Breast epithelium (tissue), 4 donors: Measurements from ENCODE around the gene IGSF6. TPM values are rescaled to one million over a fixed set of nuclear protein-coding genes. Genes with fewer than 3 reads are reported as not detected.
A peak's percentile ranks its signal among the peaks of the same experiment; 100 is the strongest.

ENCODE experiments used
- DNase-seq, 2 donors: peaks; one replicate each; pipeline ENCODE4 v3.0.0-alpha.2; 2019; ENCODE audit warnings: low spot score in 2 of 2
- H3K27ac ChIP-seq, 2 donors: fragments of 200-600 bp; sonication (generic) in 1 of 2; one replicate each; pipeline ENCODE4 v1.5.1; 2016 to 2019; ENCODE audit warnings: mild to moderate bottlenecking in 1 of 2
- H3K27me3 ChIP-seq, 2 donors: fragments of 200-600 bp; sonication (generic) in 1 of 2; one replicate each; pipeline versions ENCODE4 v1.5.1 to v1.6.0; 2017 to 2019; ENCODE audit warnings: control low read depth in 1 of 2, mild to moderate bottlenecking in 1 of 2
- H3K36me3 ChIP-seq: fragments of 200-600 bp; one replicate; pipeline ENCODE4 v1.5.1; 2019
- H3K4me1 ChIP-seq, 2 donors: fragments of 200-600 bp; sonication (generic); one replicate each; pipeline ENCODE4 v1.5.1; 2016 to 2019; ENCODE audit warnings: control low read depth in 1 of 2
- H3K4me3 ChIP-seq, 3 donors: fragments of 200-600 bp; sonication (generic); 1 replicate in 2 of 3; 2 replicates in 1 of 3; pipeline ENCODE4 v1.5.1; 2016 to 2019; ENCODE audit warnings: mild to moderate bottlenecking in 3 of 3, moderate library complexity in 2 of 3
- H3K9me3 ChIP-seq, 2 donors: fragments of 200-600 bp; sonication (generic) in 1 of 2; one replicate each; pipeline ENCODE4 v1.5.1; 2016 to 2019; ENCODE audit warnings: control low read depth in 1 of 2
- CTCF ChIP-seq, 3 donors: fragments of 450-650 bp; IDR thresholded peaks; one replicate each; pipeline ENCODE4 v1.5.1; 2016 to 2017; ENCODE audit warnings: antibody characterized with exemption in 3 of 3, mild to moderate bottlenecking in 3 of 3, moderate library complexity in 3 of 3
- POLR2A ChIP-seq: fragments of 450-650 bp; IDR thresholded peaks from one replicate; pipeline ENCODE4 v1.6.1; 2016; ENCODE audit warnings: antibody characterized with exemption, mild to moderate bottlenecking, moderate library complexity
- POLR2AphosphoS5 ChIP-seq, 3 donors: sonication (generic); formaldehyde crosslinking; IDR thresholded peaks; one replicate each; pipeline ENCODE4 v1.6.1; 2017; ENCODE audit warnings: antibody characterized with exemption in 3 of 3
- intact Hi-C: fragments of 100-400 bp; cut with DNase I; formaldehyde crosslinking; loops from one replicate; pipeline ENCODE4 v1.15.1; 2023; ENCODE audit warnings: low total_unique reads
- total RNA-seq, 3 donors: library from RNA; depleted of rRNA; stranded (reverse); fragments of >200 nt; gene quantifications; one replicate each; pipeline ENCODE4 v1.1.0, GENCODE V29; 2016

IGSF6 gene
- total RNA-seq, 3 donors from 2014 or later = 0.33 to 13.2 (median 6.7) TPM

- DNase-seq = no peak
- Histone ChIP-seq H3K4me3 (no peak overlapping the region), H3K4me1 (no peaks in the 10 kb centered on the region), H3K36me3 (no peaks in the 10 kb centered on the region), H3K9me3 (no peaks in the 10 kb centered on the region), H3K27me3 (no peaks in the 10 kb centered on the region), H3K27ac (peak overlapping the region; percentile 37 to 65)
- intact Hi-C loops = no loop called here
- TF ChIP-seq POLR2AphosphoS5 (IDR thresholded peaks at IDR 0.05) (peak in 1 of 3 donors; percentile 40), CTCF (IDR thresholded peaks at IDR 0.05) (no peak)
These were observed 25.6 kb downstream of the IGSF6 start for GRCh38 chr16:21626659-21627277.

GRCh38 chr16:21625026-21625425 is 27.4 kb downstream of the IGSF6 start:
- TF ChIP-seq CTCF (IDR thresholded peaks at IDR 0.05) = no peak
- TF ChIP-seq POLR2AphosphoS5 (IDR thresholded peaks at IDR 0.05) = no peak
- no peak for TF ChIP-seq POLR2A
- intact Hi-C loops = no loop called here
- Histone ChIP-seq H3K27ac (no peak overlapping the region), H3K36me3 (no peaks in the 10 kb centered on the region), H3K27me3 (no peaks in the 10 kb centered on the region), H3K4me3 (no peak overlapping the region), H3K4me1 (no peaks in the 10 kb centered on the region), H3K9me3 (no peaks in the 10 kb centered on the region)
- DNase-seq = no peak

- no peaks in the 10 kb centered on the region for H3K36me3 ChIP-seq
- no peak overlapping the region for H3K4me3 ChIP-seq
- DNase-seq = no peak
- intact Hi-C loops = no loop called here
- H3K9me3 ChIP-seq = no peaks in the 10 kb centered on the region
- no peaks in the 10 kb centered on the region for H3K4me1 ChIP-seq
- TF ChIP-seq CTCF (IDR thresholded peaks at IDR 0.05) (no peak), POLR2A (no peak), POLR2AphosphoS5 (IDR thresholded peaks at IDR 0.05) (no peak)
- H3K27ac ChIP-seq = no peak overlapping the region
- no peaks in the 10 kb centered on the region for H3K27me3 ChIP-seq
These were observed 29.9 kb downstream of the IGSF6 start for GRCh38 chr16:21622545-21622944.

- no peaks in the 10 kb centered on the region for H3K27me3 ChIP-seq
- intact Hi-C loops = no loop called here
- H3K4me1 ChIP-seq = no peaks in the 10 kb centered on the region
- H3K27ac ChIP-seq = no peak overlapping the region
- H3K4me3 ChIP-seq = no peak overlapping the region
- no peak for DNase-seq
- H3K9me3 ChIP-seq = no peaks in the 10 kb centered on the region
- H3K36me3 ChIP-seq = no peaks in the 10 kb centered on the region
- TF ChIP-seq POLR2A = no peak
- no peak for TF ChIP-seq POLR2AphosphoS5 (IDR thresholded peaks at IDR 0.05)
- TF ChIP-seq CTCF (IDR thresholded peaks at IDR 0.05) = no peak
These were observed 31.8 kb downstream of the IGSF6 start for GRCh38 chr16:21620592-21620991.

GRCh38 chr16:21619765-21620425 is 32.5 kb downstream of the IGSF6 start:
- intact Hi-C loops = no loop called here
- no peaks in the 10 kb centered on the region for H3K27me3 ChIP-seq

More at GRCh38 chr16:21619765-21620425, 32.5 kb downstream of the IGSF6 start:
- Histone ChIP-seq H3K4me1 (no peaks in the 10 kb centered on the region), H3K4me3 (no peak overlapping the region), H3K9me3 (no peaks in the 10 kb centered on the region), H3K36me3 (no peaks in the 10 kb centered on the region), H3K27ac (no peak overlapping the region)
- DNase-seq = no peak
- TF ChIP-seq POLR2AphosphoS5 (IDR thresholded peaks at IDR 0.05) (no peak), CTCF (IDR thresholded peaks at IDR 0.05) (no peak), POLR2A (no peak)
